ENCODE results near the gene DAPL1.

Gene DAPL1, protein sequence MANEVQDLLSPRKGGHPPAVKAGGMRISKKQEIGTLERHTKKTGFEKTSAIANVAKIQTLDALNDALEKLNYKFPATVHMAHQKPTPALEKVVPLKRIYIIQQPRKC

DNA sequence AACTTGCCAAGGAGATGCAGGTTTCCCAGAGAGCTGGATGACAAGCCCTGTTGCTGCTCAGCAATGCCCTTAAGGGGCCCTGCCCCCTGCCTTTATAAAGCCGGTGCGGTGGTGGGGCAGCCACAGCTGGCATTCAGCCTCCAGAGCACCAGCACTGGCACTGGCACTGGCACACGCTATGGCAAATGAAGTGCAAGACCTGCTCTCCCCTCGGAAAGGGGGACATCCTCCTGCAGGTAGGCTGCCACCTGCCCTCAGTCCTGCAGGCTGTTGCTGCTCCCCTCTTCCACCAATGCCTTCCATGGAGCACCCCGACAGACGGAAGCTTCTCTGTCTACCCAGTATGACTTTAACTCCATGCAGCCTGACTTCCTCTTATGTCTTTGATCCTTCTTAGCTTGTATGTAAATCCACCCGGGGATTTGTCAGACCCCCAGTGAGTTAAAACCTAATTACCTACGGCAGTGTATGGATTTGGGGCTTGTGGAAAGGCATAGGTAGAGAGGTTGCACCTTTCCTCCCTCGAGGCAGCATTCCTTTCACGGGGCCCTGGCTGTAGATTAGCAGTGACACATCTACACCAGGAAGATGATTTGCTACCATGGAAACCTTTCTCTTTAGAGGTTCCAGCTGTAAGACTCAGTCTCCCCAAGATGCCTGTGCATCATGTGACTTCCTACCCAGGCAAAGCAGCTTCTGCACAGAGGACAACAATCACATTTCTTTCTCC, at the start of gene DAPL1:
DAPL1 (plus strand) TSS at position 123 of the 730 bp plus-strand sequence; CDS start at position 179, 56 bp downstream.
- Histone ChIP-seq H3K27ac (no peak within 1 kb of the TSS), H3K36me3 (ENCODE audit: insufficient read depth, low read length) (no peaks in the 10 kb centered on the region), H3K9me3 (ENCODE audit: low read depth, low read length) (no peaks in the 10 kb centered on the region), H3K9ac (ENCODE audit: insufficient read length) (no peak within 1 kb of the TSS), H3K4me3 (no peak within 1 kb of the TSS)
- no peak for DNase-seq (ENCODE audit: low read depth, low spot score)
- TF ChIP-seq EZH2 (IDR thresholded peaks at IDR 0.05) = no peak
- TF ChIP-seq POLR2AphosphoS5 (IDR thresholded peaks at IDR 0.05; ENCODE audit: borderline replicate concordance, low read depth, low read length) = no peak
- TF ChIP-seq FOXP2 (optimal IDR thresholded peaks at IDR 0.05; ENCODE audit: control extremely low read depth, extremely low read length, insufficient read depth) = no peak

DNA sequence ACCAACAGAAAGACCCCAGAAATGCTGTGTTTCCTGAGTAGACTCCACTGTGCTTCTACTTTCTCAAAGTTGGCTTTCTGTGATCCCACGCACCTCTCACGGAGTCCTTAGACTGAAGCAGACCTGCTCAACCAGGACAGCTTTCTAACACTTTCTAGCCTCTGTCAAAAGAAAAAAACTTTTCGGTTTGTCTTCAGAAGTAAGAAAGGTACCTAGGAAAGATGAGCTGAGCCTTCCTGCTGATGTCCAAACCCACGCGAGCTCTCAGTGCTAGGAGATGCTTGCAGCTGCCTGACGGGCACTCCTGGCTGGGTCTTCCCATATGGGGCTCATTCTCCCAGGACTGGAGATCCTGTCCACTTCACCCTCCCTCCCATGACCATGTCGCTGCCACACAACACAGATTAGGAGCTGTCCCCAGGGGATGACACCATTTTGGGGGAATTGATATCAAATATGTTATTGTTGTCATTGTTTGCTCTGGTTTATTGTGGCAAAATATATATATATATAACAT, 49.2 kb upstream of the DAPL1 start:
- Histone ChIP-seq H3K27ac (no peak overlapping the region), H3K9me3 (ENCODE audit: low read depth, low read length) (no peaks in the 10 kb centered on the region), H3K9ac (ENCODE audit: insufficient read length) (no peak overlapping the region), H3K36me3 (ENCODE audit: insufficient read depth, low read length) (no peaks in the 10 kb centered on the region), H3K4me3 (no peak overlapping the region)
- no peak for DNase-seq (ENCODE audit: low read depth, low spot score)
- TF ChIP-seq EZH2 (IDR thresholded peaks at IDR 0.05) = no peak
- TF ChIP-seq POLR2AphosphoS5 (IDR thresholded peaks at IDR 0.05; ENCODE audit: borderline replicate concordance, low read depth, low read length) = no peak
- TF ChIP-seq FOXP2 (optimal IDR thresholded peaks at IDR 0.05; ENCODE audit: control extremely low read depth, extremely low read length, insufficient read depth) = no peak

DNA sequence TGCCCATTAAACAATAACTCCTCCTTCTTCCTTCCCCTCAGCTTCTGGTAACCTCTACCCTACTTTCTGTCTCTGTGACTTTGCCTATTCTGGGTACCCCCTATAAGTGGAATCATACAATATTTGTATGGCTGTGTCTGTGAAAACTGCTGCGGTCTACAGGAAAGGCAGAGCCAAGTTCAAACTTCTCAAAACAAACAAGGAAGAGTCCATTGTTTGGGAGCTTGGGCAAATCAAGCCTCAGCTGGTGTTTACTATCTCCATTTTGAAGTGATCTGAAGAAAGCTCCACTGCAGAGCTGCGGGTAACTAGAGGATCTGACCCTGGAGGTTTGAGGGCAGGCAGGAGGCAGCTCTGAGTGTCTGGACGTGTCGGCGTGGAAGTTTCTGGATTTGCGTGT, 48.6 kb upstream of the DAPL1 start:
- no peak overlapping the region for H3K4me3 ChIP-seq
- TF ChIP-seq EZH2 (IDR thresholded peaks at IDR 0.05) (no peak), FOXP2 (optimal IDR thresholded peaks at IDR 0.05; ENCODE audit: control extremely low read depth, extremely low read length, insufficient read depth) (no peak), POLR2AphosphoS5 (IDR thresholded peaks at IDR 0.05; ENCODE audit: borderline replicate concordance, low read depth, low read length) (no peak)
- H3K27ac ChIP-seq = no peak overlapping the region

DNA sequence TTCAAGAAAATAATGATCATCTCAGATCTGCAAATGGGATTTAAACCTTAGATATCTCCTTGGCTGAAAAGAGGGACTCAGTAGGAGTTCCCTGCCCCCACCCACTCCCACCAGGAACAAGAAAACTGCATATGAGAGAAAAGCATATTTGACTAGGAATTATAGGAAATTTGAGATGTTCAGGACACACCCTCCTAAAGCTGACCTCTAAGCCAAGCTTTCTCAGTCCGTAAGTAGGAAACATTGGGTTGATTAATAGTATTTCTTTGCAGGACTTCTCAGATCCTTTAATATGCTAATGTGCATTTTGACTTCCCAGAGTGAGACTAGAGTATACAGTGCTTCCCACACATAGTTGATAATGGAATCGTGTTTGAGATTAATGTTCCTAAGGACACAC, 47.8 kb upstream of the DAPL1 start:
- Histone ChIP-seq H3K4me3 (no peak overlapping the region), H3K27ac (no peak overlapping the region), H3K9ac (ENCODE audit: insufficient read length) (no peak overlapping the region), H3K9me3 (ENCODE audit: low read depth, low read length) (no peaks in the 10 kb centered on the region), H3K36me3 (ENCODE audit: insufficient read depth, low read length) (no peaks in the 10 kb centered on the region)
- TF ChIP-seq POLR2AphosphoS5 (IDR thresholded peaks at IDR 0.05; ENCODE audit: borderline replicate concordance, low read depth, low read length) (no peak), EZH2 (IDR thresholded peaks at IDR 0.05) (no peak), FOXP2 (optimal IDR thresholded peaks at IDR 0.05; ENCODE audit: control extremely low read depth, extremely low read length, insufficient read depth) (no peak)
- DNase-seq (ENCODE audit: low read depth, low spot score) = no peak

More for the DNA sequence above, 48.6 kb upstream of the DAPL1 start:
- Histone ChIP-seq H3K9ac (ENCODE audit: insufficient read length) (no peak overlapping the region), H3K36me3 (ENCODE audit: insufficient read depth, low read length) (no peaks in the 10 kb centered on the region), H3K9me3 (ENCODE audit: low read depth, low read length) (no peaks in the 10 kb centered on the region)
- DNase-seq (ENCODE audit: low read depth, low spot score) = no peak

DNA sequence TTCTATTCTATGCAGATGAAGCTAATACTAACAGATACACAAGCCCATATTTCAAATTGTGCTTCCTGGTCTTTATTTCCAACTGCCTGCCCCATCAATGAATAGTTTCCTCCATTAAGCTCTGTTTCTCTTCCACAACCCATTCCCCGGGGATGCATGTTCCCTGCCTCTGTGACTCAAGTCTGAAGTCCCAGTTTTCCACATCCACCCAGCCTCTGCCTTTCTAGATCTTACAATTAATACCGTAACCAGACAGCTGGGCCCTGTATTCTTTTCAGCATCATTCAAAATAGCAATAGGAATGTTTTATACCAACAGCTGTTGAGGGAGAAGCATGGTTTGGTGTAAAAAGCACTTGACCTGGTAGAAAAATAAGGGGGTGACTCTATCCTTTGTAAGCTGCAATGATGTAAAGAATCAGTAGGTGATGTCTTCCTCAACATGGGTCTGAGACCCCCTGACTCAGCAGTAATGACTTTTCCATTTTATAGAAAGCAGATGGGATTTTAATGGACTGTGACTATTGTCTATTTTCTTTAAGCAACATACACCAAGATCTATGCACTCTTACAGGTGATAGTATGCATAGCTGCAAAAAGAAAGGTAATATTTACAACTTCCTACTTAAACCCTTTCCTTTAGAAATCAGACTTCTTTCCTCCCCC, 46.1 kb upstream of the DAPL1 start:
- Histone ChIP-seq H3K36me3 (ENCODE audit: insufficient read depth, low read length) (no peaks in the 10 kb centered on the region), H3K9ac (ENCODE audit: insufficient read length) (no peak overlapping the region), H3K4me3 (no peak overlapping the region), H3K27ac (no peak overlapping the region), H3K9me3 (ENCODE audit: low read depth, low read length) (no peaks in the 10 kb centered on the region)
- no peak for TF ChIP-seq EZH2 (IDR thresholded peaks at IDR 0.05)
- TF ChIP-seq FOXP2 (optimal IDR thresholded peaks at IDR 0.05; ENCODE audit: control extremely low read depth, extremely low read length, insufficient read depth) = no peak
- no peak for TF ChIP-seq POLR2AphosphoS5 (IDR thresholded peaks at IDR 0.05; ENCODE audit: borderline replicate concordance, low read depth, low read length)
- no peak for DNase-seq (ENCODE audit: low read depth, low spot score)

DNA sequence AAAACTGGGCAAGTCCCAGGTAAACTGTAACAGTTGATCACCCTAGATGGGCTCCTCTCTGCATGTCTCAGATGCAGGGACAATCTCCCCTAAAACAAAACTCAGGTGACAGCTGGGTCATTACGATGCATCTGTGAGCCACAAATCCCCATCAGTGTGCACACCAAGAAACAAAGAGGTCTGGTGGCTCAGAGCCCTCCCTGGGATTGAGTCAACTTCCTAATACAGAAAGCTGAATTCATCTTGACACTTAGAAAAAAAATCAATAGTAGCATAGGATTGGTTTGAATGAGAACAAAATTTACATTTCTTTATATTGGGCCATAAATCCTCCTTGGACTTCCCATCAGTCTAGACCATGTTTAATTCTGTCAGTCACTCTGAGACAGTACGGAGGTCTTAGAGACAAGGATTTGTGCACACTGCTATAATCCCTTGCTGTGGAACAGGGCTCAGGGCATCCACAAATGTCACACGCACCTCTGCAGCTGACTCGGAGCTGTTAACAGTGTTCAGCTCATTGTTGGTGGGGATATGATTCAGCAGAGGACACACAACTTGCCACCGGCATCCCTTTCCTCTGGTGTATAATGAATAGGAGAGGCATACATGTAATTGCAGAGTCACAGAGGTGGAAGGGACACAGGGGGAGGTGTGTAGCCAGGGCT, 44.5 kb upstream of the DAPL1 start:
- no peaks in the 10 kb centered on the region for H3K36me3 ChIP-seq (ENCODE audit: insufficient read depth, low read length)
- H3K9ac ChIP-seq (ENCODE audit: insufficient read length) = no peak overlapping the region
- no peak for TF ChIP-seq FOXP2 (optimal IDR thresholded peaks at IDR 0.05; ENCODE audit: control extremely low read depth, extremely low read length, insufficient read depth)
- no peaks in the 10 kb centered on the region for H3K9me3 ChIP-seq (ENCODE audit: low read depth, low read length)
- no peak overlapping the region for H3K27ac ChIP-seq
- no peak overlapping the region for H3K4me3 ChIP-seq
- no peak for DNase-seq (ENCODE audit: low read depth, low spot score)

DNA sequence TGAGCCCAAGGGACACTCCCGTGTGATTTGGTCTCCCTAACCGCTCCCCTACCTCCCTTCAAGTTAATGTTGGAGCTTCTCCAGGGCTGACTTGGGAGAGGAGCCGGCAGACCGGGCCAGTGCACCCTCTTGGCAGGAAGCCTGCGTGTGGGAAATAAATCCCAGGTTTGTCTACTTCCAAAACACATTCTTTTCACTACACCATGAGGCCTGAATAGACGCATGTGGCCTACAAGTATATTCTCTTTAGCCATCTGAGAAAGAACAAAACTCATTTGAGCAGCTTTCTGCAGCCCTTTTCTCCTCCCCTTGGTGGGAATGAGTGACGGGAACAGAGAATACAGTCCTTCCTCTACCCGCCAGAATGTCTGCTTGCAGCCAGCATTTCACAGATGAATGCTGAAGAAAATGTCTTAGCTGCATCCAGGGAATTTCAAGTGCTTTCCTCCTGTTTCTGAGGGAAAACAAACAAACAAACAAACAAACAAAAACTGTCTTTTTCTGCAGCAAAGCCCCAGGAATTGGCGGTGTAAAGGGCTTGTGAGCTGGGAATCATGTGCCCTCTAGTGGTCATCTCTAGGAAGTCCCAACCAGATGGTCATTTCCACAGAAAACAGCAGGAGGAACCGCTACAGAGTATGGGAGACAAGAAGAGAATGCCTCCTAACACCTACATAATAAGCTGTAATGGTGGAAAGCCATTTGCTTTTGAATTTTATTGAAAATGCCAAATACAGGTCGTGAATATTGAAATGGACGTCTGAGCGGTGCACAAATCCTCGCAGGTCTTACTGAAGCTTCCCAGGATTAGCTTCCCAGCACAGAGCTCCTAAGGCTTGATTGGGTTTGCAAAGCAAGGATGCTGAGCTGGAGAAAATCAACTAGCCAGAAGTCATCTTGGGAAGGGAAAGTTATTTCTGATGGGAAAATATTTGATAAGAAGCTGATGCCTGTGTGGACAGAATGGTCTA, 41.2 kb upstream of the DAPL1 start:
- peak; percentile 50 for DNase-seq (ENCODE audit: low read depth, low spot score)
- no peak overlapping the region for H3K4me3 ChIP-seq
- no peaks in the 10 kb centered on the region for H3K36me3 ChIP-seq (ENCODE audit: insufficient read depth, low read length)
- H3K9ac ChIP-seq (ENCODE audit: insufficient read length) = no peak overlapping the region
- no peaks in the 10 kb centered on the region for H3K9me3 ChIP-seq (ENCODE audit: low read depth, low read length)
- no peak overlapping the region for H3K27ac ChIP-seq
- TF ChIP-seq POLR2AphosphoS5 (IDR thresholded peaks at IDR 0.05; ENCODE audit: borderline replicate concordance, low read depth, low read length) (no peak), FOXP2 (optimal IDR thresholded peaks at IDR 0.05; ENCODE audit: control extremely low read depth, extremely low read length, insufficient read depth) (no peak), EZH2 (IDR thresholded peaks at IDR 0.05) (no peak)
